ENCODE measurements around the gene OLIG2.

DNA sequence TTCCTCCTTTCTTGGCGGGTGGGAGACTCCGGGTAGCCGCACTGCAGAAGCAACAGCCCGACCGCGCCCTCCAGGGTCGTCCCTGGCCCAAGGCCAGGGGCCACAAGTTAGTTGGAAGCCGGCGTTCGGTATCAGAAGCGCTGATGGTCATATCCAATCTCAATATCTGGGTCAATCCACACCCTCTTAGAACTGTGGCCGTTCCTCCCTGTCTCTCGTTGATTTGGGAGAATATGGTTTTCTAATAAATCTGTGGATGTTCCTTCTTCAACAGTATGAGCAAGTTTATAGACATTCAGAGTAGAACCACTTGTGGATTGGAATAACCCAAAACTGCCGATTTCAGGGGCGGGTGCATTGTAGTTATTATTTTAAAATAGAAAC, 2.5 kb downstream of the OLIG2 start:
- TF ChIP-seq, protein P1, sequence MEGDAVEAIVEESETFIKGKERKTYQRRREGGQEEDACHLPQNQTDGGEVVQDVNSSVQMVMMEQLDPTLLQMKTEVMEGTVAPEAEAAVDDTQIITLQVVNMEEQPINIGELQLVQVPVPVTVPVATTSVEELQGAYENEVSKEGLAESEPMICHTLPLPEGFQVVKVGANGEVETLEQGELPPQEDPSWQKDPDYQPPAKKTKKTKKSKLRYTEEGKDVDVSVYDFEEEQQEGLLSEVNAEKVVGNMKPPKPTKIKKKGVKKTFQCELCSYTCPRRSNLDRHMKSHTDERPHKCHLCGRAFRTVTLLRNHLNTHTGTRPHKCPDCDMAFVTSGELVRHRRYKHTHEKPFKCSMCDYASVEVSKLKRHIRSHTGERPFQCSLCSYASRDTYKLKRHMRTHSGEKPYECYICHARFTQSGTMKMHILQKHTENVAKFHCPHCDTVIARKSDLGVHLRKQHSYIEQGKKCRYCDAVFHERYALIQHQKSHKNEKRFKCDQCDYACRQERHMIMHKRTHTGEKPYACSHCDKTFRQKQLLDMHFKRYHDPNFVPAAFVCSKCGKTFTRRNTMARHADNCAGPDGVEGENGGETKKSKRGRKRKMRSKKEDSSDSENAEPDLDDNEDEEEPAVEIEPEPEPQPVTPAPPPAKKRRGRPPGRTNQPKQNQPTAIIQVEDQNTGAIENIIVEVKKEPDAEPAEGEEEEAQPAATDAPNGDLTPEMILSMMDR (IDR thresholded peaks at IDR 0.05), result no peak
- TF ChIP-seq, protein P2, sequence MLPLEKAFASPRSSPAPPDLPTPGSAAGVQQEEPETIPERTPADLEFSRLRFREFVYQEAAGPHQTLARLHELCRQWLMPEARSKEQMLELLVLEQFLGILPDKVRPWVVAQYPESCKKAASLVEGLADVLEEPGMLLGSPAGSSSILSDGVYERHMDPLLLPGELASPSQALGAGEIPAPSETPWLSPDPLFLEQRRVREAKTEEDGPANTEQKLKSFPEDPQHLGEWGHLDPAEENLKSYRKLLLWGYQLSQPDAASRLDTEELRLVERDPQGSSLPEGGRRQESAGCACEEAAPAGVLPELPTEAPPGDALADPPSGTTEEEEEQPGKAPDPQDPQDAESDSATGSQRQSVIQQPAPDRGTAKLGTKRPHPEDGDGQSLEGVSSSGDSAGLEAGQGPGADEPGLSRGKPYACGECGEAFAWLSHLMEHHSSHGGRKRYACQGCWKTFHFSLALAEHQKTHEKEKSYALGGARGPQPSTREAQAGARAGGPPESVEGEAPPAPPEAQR (CRISPR knock-in tag; IDR thresholded peaks at IDR 0.05), result no peak
- TF ChIP-seq FOXJ3 (CRISPR knock-in tag; IDR thresholded peaks at IDR 0.05; ENCODE audit: borderline replicate concordance), result no peak
- no peak for TF ChIP-seq JUN (CRISPR knock-in tag; IDR thresholded peaks at IDR 0.05)
- TF ChIP-seq, protein P3, sequence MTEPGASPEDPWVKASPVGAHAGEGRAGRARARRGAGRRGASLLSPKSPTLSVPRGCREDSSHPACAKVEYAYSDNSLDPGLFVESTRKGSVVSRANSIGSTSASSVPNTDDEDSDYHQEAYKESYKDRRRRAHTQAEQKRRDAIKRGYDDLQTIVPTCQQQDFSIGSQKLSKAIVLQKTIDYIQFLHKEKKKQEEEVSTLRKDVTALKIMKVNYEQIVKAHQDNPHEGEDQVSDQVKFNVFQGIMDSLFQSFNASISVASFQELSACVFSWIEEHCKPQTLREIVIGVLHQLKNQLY (CRISPR knock-in tag; IDR thresholded peaks at IDR 0.05), result no peak
- no peak for TF ChIP-seq CBFB (CRISPR knock-in tag; IDR thresholded peaks at IDR 0.05; ENCODE audit: low read depth)
